ENCODE measurements around the gene TOX4.

TOX4 gene

GRCh38 chr14:21524575-21525490 lies 47.8 kb downstream of the TOX4 start:
- TF ChIP-seq, protein P1, sequence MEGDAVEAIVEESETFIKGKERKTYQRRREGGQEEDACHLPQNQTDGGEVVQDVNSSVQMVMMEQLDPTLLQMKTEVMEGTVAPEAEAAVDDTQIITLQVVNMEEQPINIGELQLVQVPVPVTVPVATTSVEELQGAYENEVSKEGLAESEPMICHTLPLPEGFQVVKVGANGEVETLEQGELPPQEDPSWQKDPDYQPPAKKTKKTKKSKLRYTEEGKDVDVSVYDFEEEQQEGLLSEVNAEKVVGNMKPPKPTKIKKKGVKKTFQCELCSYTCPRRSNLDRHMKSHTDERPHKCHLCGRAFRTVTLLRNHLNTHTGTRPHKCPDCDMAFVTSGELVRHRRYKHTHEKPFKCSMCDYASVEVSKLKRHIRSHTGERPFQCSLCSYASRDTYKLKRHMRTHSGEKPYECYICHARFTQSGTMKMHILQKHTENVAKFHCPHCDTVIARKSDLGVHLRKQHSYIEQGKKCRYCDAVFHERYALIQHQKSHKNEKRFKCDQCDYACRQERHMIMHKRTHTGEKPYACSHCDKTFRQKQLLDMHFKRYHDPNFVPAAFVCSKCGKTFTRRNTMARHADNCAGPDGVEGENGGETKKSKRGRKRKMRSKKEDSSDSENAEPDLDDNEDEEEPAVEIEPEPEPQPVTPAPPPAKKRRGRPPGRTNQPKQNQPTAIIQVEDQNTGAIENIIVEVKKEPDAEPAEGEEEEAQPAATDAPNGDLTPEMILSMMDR (IDR thresholded peaks at IDR 0.05), result no peak

GRCh38 chr14:21525571-21525961 lies 48.6 kb downstream of the TOX4 start:
- TF ChIP-seq, protein P1 (IDR thresholded peaks at IDR 0.05), result no peak

DNA sequence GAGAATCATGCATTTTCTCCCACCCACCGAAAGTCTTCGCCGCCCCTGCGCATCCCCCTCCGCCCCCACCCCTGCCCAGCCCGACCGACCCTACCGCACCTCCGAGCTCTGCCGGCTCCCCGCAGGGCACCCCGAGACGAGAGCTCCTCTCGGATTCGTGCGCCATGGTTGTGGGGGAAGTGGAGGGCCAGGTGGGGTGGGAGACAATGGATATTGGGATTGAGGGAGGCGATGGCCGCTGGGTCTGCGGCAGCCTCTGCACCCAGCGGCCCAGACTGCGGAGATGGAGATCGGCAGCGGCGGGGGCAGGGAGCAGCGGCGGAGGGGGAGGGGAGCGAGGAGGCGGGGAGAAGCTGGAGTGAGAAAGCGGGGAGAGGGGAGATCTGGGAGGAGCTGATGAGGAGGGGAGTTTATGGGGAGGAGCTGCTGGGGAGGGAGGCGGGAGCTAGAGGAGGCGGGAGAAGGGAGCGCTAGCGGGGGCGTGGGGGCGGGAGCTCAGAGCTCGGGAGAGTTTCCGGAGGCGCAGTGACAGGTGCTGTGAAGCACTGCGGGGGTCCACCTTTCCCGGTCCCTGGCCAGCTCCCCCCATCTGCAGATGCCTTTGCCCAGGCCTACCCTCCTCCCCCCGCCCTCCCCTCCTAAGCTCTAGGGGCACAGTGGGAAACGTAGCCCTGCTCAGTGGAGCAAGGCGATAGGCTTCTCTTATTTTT lies 49.1 kb downstream of the TOX4 start, which contains the start of gene SALL2:
SALL2 (minus strand) TSS at position 385 of the 710 bp plus-strand sequence; CDS start at position 166, 219 bp downstream.
- TF ChIP-seq, protein P1 (IDR thresholded peaks at IDR 0.05), result no peak

GRCh38 chr14:21526672-21527317 lies 49.8 kb downstream of the TOX4 start:
- TF ChIP-seq, protein P1 (IDR thresholded peaks at IDR 0.05), result no peak

- TF ChIP-seq, protein P1 (IDR thresholded peaks at IDR 0.05), result no peak
Measured at GRCh38 chr14:21527318-21527679, 50.3 kb downstream of the TOX4 start.

- TF ChIP-seq, protein P1 (IDR thresholded peaks at IDR 0.05), result no peak
Measured at GRCh38 chr14:21528381-21529348, 51.7 kb downstream of the TOX4 start.

Data from LNCAP (cell line).